AG09309 (cell line): ENCODE results near the gene C10orf90.

Source experiments
- DNase-seq: peaks from one replicate; pipeline ENCODE4 v3.0.0-alpha.2; 2010; ENCODE audit warnings: low read depth
- H3K4me3 ChIP-seq: 2 replicates; pipeline ENCODE4 v1.5.1; 2011; ENCODE audit warnings: mild to moderate bottlenecking, low read depth, low read length, moderate library complexity; ENCODE audit not compliant: control insufficient read depth
- TF ChIP-seq, protein P1 (sequence below): IDR thresholded peaks from 2 replicates; pipeline ENCODE4 v1.5.1; 2011; ENCODE audit warnings: mild to moderate bottlenecking, low read depth, low read length, inconsistent platforms; ENCODE audit not compliant: insufficient read depth, control insufficient read depth; ENCODE audit errors: missing control alignments

Gene C10orf90

DNA sequence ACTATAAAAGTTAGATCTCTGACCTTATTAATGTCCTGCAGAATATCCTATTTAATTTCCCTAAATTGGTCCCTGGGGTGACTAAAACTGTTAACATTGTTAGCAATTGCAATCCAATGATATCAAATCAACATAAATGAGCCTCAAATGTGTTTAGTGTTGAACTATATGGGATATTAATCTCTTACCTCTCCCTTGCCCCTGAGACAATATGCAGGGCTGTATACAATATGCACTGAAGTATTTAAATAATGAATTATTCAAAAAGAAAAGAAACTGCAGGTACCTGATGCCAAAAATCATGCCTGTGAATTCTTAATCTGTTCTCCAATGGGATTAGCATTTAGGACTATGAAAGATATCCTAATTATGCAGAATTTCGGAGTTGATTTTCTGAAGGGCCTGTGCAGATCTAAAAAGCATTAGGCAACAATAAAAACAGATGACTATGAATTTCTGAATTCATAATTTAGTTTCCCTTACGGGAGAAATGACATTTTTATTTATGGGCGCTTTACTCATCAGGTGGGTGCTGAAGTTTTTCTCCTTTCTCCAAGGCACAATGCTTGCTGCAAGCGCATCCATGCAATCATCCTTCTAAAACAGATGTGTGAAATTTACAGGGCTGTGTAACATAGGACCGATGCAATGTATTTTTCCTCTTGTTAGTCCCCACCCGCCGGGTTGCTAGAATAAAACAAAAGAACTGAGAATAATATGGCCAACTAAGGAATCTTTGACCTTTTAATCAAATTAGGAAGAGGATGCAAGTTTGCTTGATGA lies 5.4 kb upstream of the C10orf90 start:
- DNase-seq: no peak
- TF ChIP-seq, protein P1, sequence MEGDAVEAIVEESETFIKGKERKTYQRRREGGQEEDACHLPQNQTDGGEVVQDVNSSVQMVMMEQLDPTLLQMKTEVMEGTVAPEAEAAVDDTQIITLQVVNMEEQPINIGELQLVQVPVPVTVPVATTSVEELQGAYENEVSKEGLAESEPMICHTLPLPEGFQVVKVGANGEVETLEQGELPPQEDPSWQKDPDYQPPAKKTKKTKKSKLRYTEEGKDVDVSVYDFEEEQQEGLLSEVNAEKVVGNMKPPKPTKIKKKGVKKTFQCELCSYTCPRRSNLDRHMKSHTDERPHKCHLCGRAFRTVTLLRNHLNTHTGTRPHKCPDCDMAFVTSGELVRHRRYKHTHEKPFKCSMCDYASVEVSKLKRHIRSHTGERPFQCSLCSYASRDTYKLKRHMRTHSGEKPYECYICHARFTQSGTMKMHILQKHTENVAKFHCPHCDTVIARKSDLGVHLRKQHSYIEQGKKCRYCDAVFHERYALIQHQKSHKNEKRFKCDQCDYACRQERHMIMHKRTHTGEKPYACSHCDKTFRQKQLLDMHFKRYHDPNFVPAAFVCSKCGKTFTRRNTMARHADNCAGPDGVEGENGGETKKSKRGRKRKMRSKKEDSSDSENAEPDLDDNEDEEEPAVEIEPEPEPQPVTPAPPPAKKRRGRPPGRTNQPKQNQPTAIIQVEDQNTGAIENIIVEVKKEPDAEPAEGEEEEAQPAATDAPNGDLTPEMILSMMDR: no peak
- H3K4me3 ChIP-seq: no peak overlapping the region

DNA sequence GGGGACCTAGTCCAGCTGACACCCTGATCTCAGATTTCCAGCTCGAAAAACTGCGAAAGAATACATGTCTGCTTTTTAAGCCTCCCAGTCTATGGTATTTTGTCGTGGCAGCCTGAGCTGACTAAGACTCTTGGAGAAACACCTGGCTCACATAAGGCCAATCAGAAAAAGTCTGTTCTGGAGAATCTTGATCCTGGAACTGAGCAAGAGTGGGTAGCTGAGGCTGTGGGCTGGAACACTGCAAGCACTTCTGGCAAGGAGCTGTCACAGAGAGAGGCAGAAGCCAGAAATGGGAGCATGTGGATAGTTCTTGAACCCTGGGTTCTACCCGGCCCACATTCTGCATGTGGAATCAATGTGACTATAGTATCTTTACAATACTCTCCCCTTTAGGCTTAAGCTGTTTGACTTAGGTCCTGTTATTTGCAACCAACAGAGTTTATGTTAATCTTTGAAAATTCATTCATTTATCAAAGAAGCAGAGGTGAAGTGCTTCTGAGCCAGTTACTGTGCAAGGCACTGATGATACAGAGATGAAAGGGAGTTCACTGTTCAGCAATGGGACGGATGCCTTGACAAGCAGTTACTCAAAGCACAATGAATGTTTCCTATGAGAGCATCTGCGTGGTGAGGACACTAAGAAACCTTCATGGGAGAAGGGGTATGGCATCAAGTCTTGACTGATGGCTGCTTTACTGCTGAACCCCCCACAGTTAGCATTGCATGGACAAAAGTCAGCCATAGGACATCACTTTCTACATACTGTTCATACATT lies 4.4 kb upstream of the C10orf90 start:
- TF ChIP-seq, protein P1: no peak
- no peak for DNase-seq
- no peak overlapping the region for H3K4me3 ChIP-seq

DNA sequence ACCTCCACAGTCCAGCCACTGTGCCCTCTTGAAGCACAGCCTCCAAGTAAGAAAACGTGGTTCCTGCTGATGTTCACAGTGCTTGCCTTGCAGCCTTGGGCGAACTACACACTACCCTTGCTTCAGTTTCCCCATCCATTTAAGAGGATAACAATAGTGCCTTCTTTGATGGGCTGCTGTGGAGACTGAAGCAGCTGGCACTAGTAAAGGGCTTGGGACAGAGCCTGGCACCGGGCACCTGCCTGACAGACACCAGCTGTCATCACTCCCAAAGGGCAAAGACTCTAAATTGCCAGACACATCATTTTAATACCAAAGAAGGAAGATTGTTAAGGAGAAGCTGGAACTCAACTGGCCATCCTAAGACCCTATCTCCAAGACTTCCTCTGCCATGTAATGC lies 3.1 kb upstream of the C10orf90 start:
- no peak for DNase-seq
- TF ChIP-seq, protein P1: no peak
- H3K4me3 ChIP-seq: no peak overlapping the region

DNA sequence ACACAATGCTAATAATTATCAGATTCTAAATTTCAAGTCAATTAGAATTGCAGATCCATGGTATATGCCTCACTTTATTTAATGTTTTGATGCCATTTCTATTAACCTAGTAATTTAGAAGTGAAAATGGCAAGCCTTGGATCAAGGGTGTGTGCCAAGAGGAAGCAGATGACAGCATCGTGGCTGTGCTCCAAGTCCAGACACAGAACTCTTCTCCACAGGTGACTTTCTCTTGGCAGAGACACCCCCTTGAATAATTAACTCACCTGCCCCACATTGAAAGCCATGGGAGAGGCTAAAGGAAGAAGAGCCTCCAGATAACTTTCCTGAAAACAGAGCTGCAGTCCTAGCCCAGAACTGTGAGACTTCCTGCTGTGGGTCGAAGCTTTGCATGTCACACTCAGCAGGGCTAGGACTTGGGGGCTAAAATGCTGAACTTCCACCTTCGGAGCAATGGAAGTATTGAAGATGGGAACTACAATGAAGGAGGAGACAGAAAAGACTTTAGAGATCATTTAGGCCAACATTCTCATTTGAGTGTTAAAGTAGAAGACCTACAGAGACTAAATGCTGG lies 996 bp upstream of the C10orf90 start:
- TF ChIP-seq, protein P1: no peak
- DNase-seq: no peak
- no peak overlapping the region for H3K4me3 ChIP-seq

DNA sequence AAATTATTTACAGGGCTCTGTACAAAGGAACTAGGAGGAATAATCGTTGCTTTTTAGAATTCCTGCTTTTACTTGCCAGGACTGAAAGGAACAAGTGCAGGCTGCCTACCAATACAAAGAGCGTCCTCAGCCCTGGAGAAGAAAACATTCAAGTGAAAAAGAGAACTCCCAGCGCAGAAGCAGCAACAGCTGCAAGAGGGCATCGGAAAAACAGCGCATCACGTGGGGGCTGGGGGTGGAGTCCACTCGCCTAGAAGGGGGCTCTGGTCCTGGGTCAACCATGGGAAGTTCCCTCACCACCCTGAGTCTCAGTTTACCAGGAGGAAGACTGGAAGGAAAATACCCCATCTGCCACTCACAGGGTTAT lies 385 bp upstream of the C10orf90 start:
- TF ChIP-seq, protein P1: no peak
- H3K4me3 ChIP-seq: no peak overlapping the region
- no peak for DNase-seq

DNA sequence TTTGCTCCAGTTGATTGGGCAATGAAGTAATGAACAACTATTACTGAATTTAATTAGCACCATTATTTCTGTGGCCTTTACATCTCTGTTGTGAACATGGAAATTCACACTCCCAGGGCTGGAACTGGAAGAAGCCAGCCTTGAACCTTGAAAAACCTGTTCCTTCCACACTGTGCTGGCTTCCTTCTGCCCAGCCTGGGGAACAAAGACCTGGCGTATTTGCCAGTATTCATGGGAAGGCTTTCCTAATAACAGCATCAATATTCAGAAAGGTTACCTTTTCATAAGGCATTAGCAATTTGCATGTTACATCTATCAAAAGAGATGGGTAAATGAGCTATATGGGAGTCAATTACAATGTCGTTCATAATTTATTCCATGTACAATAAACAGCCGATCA lies 1.3 kb downstream of the C10orf90 start:
- TF ChIP-seq, protein P1: no peak
- DNase-seq: no peak
- no peak overlapping the region for H3K4me3 ChIP-seq
